8988T (cell line): ENCODE results near the gene E2F2.
"Not testable (repeated sequence)": the region's sequence is repeated elsewhere in the genome, so short reads cannot be mapped to it uniquely, and the experiment has no call there.

Experiments used
- DNase-seq: peaks from one replicate; pipeline ENCODE4 v3.0.0; 2011

The E2F2 gene

DNA sequence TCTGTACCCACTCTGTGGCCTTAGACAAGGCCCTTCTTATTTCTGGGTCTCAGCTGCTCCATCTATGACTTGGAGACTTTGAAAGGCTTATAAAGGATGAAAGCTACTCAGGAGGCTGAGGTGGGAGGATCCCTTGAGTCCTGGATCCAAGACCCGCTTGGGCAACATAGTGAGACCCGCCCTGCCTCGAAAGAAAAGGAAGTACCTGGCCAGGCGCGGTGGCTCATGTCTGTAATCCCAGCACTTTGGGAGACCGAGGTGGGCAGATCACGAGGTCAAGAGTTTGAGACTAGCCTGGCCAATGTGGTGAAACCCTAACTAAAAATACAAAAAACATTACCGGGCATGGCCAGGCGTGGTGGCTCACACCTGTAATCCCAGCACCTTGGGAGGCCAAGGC, 14.8 kb upstream of the E2F2 start:
- DNase-seq, result no peak

DNA sequence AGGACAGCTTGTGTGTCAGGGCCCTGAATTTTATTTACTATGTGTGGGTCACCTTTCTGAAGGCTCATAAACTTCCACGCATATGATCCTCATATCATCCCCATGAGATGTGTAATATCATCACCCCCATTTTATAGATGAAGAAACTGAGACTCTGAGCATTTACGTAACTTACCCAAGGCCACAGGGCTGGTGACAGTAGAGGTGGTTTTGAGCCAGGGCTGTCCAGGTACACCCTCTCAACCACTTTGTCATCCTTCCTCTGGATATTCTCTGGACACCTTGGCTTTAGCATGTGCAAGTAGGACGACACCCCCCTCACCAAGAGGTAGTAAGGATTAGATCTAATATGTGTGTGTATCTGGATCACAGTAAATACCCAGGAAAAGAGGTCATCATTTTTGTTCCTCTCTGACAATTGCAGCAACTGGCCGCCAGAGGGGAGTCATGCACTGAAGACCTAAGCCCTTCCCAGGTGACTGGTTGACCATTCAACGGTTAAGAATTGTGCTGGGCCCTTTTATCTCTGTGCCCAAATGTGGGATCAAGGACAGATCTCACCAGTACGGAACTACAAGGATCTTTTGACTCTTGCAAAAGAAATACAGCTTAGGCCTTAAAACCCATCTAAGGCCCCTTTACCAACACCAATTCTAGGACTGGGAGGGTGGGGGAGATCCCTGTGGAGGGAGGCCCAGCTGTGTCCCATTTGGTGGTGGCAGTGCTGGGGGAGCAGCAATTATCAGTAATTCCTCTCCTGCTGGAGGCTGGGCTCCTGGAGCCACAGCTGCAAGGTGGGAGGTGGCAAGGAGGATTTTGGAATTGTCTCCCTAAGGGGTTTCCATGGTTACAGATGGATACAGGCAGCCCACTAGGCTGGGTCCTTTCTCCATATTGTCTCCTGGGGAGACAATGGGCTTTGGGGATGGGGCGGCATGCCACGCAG, 13.7 kb upstream of the E2F2 start:
- DNase-seq, result no peak

DNA sequence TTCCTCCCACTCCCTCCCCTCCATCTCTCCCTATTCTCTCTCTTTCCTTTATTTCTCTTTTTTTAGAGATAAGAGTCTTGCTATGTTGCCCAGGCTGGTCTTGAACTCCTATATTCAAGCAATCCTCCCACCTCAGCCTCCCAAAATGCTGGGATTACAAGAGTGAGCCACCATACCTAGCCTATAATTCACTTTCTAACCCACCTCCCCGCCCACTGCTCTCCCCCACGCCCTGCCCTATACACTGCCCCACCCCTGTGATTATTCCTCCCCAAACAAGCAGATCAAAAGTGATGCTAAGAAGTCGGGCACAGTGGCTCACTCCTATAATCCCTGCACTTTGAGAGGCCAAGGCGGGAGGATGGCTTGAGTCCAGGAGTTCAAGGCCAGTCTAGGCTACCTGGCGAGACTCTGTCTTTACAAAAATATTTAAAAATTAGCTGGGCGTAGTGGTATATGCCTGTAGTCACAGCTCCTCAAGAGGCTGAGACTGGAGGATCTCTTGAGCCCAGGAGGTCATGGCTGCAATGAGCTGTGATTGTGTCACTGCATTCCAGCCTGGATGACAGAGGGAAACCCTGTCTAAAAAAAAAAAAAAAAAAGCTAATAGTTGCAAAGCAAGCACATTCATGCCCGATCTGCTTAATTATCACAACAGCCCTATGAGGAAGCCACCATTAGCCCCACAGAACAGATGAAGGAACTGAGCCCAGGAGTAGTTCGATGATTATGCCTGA, 12.8 kb upstream of the E2F2 start:
- no peak for DNase-seq

DNA sequence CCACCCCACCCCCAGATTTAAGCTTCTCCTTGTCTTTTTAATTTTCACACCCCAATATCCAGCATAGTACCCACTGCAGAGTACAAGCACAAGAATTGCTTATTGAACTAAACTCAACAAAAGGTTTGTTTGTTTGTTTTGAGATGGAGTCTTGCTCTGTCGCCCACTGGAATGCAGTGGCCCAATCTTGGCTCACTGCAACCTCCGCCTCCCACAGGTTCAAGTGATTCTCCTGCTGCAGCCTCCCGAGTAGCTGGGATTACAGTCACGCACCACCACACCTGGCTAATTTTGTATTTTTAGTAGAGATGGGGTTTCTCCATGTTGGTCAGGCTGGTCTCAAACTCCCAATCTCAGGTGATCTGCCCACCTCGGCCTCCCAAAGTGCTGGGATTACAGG, 11.9 kb upstream of the E2F2 start:
- DNase-seq, result not testable (repeated sequence)

DNA sequence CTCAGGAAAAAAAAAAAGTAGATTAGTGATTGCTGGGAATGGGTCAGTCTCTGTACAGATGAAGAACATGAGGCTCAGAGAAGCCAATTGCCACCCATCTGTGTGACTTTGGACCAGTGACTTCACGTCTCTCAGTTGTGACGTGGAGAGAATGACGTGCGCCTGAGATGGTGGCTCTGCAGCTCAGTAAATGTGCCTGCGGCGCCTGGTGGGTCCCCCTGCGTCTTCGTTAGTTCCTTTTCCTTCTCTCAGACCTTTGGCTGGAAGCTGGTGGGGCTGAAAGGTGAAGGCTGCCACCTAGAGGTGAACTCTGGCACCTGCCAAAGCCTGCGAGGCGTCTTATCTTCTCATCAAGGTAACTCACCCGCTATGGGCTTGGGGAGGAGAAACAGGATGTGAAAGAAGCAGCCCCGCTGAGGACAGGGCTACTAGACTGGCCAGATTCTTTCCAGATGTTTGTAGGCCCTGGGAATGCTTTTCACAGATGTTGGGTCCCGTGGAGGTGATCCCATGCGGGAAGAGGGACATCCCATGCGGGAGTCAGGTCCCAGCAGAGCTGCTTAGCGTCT, 8.7 kb upstream of the E2F2 start:
- peak; percentile 70 for DNase-seq

DNA sequence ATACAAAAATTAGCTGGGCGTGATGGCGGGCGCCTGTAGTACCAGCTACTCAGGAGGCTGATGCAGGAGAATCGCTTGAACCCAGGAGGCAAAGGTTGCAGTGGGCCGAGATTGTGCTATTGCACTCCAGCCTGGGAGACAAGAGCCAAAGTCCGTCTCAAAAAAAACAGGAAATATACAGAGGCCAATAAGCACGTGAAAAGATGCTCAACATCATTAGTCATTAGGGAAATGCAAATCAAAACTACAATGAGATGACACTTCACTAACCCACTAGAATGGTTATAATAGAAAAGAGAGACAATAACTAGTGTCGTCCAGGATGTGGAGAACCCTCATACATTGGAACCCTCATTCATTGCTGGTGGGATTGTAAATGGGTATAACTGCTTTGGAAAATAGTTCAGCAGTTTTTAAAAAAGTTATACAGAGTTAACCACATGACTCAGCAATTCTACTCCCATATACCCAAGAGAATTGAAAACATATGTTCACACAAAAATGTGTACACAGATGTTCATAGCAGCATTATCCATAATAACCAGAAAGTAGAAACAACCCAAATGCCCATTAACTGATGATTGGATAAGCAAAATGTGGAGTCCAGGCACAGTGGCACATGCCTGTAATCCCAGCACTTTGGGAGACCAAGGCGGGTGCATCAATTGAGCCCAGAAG, 6.4 kb upstream of the E2F2 start:
- DNase-seq, result no peak

DNA sequence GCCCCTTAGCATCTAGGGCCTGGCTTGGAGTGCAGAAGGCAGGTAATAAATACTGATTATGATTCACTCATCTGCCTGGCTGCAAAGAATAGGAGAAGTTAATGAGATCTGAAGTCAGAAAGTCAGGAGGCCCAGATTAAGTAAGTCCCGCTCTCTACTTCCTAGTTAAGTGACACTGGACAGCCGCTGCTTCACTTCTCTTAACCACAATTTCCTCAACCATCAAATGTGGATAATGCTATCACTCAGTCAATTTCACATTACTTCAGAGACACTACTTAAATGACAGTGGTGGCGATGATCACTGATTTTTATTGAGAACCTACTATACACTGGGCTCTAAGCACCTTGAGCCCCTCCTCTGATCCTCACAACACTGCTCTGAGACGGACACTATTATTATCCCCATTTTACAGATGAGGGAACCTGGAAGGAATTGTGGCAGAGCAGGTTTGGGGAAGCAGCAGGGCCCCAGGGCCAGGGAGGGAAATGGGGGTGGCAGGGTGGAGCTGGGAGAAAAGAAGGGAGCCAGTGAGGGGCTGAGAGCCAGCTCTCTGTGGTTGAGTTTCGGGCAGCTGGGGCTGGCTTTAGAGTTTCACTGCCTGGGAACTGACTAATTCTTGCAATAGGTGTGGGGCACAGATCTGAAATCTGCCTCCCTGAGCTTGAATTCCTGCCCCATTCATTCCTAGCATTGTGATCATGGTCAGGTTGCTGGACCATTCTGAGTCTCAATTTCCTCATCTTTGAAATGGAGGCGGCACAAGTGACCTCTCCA, 2.4 kb upstream of the E2F2 start:
- DNase-seq, result no peak

DNA sequence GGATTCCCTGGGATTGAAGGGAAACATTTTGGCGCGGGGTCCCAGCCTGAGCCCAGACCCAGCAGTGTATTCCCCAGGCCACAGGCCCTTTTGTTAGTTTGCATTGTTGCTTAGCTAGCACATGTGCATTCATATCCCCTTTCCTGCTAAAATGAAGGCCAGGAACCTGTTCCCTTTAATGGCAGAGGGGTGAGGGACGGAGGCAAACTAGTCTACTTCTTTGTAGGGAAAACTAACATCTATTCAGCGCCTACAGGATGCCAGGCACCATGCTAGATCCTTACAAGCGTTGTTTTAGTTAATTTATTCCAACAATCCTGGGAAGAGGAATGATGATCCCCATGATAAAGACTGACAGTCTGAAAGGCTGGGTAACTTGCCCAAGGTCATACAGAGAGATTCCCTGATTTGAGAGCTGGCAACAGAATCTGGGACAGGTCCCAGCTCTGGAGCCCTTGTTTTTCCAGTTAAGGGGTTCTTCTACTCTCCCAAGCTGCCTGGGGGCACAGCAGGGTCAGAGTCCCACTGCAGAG, 595 bp upstream of the E2F2 start:
- DNase-seq, result no peak

DNA sequence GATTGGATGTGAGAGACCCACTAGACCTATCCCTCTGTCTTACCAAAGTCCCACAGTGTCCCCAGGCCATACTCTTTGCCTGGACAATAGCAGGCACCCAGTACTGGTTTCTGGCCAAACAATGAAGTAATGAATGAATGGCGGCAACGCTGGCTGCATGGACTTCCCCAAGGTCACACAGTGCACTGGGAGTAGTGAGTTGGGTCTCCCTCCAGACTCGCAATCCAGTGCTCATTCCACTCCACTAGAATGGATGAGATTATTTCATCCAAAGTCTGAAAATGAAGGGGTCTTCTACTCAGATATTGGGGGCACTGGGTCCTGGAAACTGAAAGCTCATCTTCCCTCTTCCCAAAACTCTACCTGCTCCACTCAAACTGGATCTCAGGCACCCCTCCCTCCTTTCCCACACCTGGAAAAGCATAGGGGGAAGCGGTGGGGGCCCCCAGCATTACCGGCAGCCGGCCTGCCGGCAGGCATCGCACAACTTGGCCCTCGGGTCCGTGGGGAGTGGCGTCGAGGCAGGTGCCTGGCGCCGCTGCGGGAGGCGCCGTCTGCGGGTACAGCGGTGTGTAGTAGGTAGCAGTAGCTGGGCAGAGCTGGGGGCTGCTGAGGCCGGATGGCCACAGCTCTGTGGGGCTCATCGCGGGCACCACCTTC, 816 bp downstream of the E2F2 start:
- no peak for DNase-seq

DNA sequence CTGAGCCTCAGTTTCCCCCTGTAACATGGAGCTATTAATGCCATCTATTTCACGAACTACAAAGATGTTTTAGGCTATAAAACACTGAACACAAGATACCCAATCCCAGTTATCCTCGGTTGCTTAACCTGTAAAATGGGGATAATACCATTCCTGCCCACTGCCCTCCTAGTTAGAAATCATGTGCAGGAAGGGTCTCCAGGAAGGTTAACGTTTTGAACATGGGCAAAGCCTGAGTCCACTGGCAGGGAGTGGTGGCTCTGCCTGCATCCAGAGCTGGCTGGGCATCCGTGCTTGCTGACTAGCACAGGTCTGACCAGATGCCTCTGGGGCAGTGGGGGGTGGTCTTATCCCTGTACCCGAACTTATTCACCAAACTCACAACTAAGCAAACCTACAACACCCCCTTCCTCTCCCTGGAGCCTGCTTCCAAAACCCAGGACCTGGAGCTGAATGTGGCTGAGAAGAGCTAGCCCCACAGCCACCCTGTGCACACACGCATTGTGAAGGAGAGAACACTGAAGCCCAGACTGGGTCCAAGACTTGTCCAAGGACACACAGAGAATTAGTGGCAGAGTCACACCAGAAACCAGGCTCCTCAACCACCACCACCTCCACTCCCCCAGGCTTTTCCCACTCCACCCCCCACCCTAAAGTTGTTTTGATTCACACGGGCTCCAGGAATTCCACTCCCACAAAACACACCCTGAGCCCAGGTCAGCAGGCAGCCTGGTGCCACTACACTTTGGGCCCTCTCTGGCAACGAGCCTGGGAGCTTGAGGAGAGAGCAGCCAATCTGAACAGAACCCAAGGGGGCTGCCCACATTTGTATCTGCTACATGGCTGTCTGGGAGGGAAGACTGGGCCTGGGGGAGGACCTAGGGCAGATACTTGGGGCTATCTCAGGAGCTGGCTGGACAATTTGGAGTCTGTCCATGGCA, 1.6 kb downstream of the E2F2 start:
- DNase-seq, result no peak

DNA sequence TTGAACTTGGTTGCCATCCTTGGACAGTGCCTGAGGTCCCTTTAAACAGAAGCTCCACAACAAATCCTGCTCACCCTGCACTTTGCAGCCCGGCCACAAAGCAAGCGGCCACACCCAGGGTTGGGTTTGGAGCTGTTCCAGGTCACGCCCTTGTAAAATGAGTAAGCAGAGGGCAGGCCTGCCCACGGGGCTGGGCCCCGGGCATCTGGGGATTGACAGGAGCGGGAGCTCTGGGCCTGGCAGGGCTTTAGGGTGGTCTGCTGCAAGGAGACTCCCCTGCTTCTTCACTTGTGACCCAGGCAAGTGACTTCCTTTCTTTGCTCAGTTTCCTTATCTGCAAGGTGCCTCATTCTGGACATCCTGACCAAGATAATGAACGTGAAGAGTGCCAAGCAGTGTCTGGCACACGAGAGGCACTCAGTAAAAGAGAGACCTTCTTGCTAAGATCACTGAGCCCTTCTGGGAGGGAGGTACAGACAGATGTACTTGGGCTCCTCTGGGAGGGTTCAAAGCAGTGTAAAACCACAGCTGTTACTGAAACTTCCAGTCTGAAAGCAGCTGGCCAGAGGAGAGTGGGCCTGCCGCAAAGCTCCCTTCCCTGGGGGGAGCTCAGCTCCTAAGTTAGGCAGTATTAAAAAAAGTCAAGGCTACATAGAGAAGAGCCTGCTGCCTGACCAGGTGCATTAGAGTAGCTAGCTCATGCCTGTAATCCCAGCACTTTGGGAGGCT, 2.6 kb downstream of the E2F2 start:
- DNase-seq, result peak; percentile 67

DNA sequence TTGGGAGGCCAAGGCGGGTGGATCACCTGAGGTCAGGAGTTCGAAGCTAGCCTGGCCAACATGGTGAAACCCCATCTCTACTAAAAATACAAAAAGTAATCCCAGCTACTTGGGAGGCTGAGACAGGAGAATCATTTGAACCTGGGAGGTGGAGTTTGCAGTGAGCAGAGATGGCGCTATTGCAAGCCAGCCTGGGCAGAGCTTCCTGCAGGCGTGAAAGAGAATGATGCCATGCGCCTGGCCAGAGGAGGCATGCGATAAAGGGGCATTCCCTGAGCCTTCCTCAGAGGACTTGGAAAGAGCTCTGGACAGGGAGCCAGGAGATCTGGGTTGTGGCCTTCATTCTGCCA, 3.2 kb downstream of the E2F2 start:
- DNase-seq, result no peak

DNA sequence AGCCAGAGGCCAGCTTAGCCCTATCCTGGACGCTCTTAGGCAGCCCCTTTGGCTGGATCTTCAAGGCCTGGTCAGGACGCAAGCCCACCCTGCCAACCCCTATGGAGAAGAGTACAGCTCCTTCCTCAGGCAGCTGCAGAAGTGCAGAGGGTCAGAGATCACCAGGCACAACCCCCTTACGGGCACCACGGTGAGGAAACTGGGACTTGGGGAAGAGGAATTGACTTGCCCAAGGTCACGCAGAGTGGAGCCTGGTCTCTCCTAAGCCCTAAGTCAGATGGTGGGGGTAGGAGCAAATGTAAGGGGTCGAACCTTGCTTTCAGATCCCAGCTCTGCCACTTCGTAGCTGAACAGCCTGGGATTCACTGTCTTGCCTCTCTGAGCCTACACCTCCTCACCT, 3.7 kb downstream of the E2F2 start:
- no peak for DNase-seq

DNA sequence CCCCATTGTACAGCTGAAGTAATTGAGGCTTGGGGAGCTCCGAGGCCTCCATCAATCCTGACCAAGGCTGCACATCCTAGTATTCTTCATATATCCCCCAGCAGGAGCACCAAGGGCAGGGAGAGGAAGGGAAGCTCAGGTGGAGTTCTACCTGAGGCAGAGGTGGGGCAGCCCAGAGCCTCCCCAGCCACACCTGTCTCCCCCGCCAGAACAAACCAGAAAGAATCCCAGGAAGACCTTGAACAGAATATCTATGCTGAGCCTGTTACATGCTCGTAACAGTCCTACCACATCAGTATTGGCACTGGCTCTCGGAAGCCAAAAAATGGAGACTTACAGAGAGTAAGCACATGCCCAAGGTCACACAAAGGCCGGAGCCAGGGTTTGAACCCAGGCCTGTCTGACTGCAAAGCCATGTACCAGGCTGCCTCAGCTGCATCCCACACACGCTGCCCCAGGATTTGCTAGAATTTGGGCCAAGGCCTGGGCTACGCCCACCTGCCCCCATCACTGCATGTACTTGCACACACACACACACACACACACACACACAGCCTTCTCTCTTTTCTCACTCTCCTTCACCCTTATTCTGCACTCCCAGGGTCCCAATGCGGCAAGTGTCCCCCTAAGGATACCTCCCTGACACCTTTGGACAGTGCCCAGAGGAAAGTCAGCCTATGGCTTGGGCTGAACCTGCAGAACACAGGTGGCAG, 4.5 kb downstream of the E2F2 start:
- DNase-seq, result no peak

DNA sequence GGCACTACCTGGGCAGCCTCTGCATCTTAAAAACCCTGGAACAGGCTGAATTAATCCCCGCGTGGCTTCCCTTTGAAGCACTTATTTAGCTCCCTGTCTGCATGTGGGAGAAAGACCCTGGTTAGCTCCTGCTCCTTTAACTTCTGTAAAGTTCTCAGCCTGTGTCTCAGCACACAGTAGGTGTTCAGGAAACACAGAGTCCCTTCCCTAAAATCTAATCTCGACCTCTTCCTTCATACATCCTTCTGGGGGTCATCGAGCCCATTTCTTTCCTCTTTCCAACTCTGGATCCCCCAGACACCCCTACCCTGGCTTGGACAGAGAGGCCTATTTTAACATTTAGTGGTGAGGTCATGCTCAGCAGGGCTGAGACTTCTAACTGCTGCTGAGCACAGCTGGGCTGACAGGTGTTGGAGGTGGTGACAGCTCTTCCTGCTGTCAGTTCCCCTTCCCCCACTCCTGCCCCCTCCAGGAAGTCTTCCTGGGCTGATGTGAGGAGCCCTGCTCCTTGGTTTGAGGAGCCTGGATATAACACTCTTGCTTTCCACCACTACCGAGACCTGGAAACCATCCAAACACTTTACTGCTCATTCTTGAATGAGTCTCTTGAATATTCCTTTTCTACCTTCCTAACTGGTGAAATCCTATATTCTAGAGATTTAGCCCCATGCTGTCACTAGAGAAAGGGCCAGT, 5.3 kb downstream of the E2F2 start:
- DNase-seq, result no peak

DNA sequence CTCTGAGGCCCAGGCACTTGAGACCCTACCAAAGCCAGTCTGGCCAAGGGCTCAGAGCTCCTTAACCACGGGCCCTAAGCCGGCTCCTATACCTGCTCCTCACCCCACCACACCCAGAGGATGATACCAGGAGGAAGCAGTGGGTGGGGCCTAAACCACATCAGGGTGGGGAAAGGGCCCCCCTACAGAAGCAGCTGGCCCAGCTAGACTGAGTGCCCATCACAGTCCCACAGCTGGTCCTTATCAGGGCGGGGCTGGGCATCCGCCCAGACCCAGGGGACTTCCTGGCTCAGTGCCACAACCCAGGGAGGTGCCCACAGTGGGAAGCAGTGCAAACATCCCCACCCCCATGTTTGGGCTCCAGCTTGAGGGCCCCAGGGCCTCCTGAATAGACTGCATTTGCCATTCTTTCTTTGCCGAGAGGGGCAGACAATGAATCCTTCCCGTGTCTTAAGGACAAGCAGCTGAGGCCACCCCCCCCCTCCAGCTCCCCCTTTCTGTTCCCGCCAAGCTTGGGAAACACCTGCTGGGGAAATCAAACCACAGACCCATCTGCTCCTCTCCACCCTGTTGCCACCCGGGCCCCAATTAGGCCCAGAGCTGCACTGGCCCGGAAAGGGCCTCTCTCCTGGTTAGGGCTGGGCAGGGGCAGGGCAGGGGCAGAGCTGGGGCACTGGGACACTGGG, 6.2 kb downstream of the E2F2 start:
- DNase-seq, result no peak

DNA sequence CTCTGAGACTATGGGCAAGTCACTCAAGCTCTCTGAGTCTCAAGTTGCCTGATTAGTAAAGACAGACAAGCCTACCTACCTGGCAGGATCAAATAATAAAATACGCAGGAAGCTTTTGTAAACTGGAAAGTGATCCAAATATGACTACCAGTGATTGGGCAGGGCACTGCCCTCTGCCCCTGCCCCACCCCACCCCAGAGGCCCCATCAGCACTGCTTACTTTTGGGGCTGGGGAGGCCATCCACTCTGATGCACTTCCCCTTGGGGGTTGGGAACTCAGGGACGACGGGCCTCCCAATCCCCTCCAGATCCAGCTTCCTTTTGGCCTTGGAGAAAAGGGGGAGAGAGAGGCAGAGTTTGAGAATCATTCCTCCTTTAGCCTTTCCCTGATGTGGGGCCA, 6.9 kb downstream of the E2F2 start:
- DNase-seq, result no peak
